Subcutaneous adipose tissue (tissue), 4 donors: ENCODE results near the gene EVL. TPM values are rescaled to one million over a fixed set of nuclear protein-coding genes. Genes with fewer than 3 reads are reported as not detected.

Experiments
- CTCF ChIP-seq: fragments of 450-650 bp; IDR thresholded peaks from one replicate; pipeline ENCODE4 v1.5.1; 2016; ENCODE audit warnings: low read depth, mild to moderate bottlenecking, control low read depth, antibody characterized with exemption, moderate library complexity
- total RNA-seq, 4 donors: library from RNA; depleted of rRNA; stranded (reverse); fragments of >200 nt; gene quantifications; one replicate each; pipeline ENCODE4 v1.1.0, GENCODE V29; 2016

The EVL gene
- total RNA-seq, 4 donors from 2014 or later = 36.7 to 108 (median 46.5) TPM

DNA sequence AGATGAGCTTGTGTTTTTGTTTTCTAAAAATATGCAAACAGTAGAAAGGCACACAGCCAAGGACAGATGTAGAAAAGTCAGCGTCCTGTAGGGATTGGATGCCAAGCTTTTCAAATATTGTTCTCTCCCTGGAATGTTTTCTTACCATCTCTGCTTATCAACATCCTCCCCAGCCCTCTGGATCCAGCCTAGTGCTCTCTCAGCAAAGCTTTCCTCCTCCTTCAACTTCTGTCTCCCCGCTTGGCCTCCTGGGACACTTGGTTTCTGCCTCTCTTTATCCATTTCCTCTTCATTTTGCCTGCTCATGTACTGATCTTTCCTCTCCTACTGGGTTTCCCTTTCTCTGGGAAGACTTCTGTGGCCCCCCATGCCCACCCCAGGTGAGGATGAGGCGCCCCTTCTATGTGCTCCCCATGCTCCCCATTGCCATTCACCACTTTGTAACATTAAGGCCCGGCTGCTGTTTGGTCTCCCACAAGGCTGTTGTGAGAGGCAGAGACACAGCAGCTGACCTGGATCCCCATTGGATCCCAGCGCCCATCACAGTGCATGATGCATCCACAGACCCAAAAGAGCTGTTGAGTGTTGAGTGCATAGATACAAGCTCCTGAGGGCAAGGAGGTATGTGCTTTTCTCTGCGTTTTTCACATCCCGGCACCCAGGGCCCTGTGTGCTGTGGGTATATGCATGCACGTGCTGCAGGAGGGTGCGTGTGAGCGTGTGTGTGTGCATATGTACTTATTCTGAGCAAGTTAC lies 38.2 kb downstream of the EVL start:
- TF ChIP-seq CTCF = no peak

- TF ChIP-seq CTCF = no peak
Observed at GRCh38 chr14:100104006-100104352, 38.8 kb downstream of the EVL start.

DNA sequence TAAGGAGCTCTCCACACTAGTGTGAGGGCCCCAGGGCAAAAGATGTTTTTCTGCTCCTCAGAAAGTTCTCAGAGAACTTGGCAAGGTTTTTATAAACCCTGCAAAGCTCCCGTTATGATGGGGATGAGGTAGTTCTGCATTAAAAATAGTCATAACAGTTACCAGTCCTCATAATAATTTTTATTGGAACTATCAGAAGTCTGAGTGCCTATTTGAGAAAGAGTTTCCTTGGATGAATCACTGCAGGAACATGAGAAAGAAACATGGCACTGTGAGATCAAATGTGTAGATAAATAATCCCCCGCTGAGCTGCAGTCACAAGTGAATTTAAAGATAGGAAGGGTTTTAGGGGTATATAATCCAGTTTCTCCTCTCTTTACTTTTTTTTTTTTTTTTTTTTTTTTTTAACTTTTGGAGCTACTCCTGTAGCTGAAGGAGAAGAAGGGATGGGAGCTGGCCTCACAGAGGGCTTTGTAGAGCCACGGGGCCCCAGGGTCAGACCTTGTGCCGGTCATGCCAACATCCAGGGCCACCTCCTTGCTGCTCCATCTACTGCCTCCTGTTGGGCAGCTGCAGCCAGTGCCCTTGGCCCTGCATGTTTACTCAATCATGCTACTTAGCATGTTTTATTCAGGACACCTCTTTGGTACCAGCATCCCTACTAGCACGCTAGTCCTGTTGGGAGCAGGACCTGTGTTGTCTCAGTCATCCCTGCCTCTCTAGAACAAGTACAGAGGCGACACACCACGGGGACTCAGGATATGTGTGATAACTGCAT lies 39.5 kb downstream of the EVL start:
- TF ChIP-seq CTCF = no peak

DNA sequence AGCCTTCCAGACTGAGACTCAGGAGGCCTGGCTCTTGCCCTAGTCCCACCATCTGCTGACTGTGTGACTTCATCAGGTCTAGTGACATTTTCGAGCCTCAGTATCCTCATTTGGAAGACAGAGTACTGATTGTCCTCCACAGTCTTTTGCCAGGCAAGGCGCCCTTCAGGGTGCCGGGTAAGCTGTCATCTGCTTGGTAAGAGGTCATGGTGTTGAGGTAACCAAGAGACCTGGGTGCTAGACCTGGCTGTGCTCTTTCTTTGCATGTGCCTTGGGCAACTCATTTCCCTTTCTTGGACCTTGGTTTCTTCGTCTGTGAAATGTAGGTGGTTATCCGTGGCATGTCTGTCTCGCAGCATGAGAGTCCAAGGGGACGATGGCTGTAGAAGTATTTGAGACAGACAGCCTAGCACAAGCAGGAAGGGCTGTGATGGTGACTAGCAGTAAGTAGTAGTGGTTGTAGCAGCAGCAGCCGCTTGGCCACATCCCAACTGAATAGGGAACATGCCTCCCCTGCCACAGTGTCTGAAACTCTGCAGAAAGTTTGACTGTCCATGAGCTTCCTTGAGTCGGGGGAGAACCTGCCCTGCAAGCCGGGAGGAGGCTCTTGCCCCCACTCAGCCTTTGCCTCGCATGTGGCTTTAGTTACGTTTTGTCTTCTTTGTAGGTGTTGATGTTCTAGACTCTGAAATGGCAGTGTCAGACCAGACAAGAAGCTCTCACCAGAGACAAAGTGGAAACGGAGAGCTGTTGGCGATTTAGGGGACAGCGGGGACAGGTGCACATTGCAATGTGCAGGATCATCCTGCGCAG lies 40.3 kb downstream of the EVL start:
- TF ChIP-seq CTCF = no peak

GRCh38 chr14:100106250-100107112 lies 41.3 kb downstream of the EVL start:
- TF ChIP-seq CTCF = no peak

GRCh38 chr14:100107236-100107635 lies 42.0 kb downstream of the EVL start:
- TF ChIP-seq CTCF = no peak
